ENCODE results near the gene TMEFF2.

DNA sequence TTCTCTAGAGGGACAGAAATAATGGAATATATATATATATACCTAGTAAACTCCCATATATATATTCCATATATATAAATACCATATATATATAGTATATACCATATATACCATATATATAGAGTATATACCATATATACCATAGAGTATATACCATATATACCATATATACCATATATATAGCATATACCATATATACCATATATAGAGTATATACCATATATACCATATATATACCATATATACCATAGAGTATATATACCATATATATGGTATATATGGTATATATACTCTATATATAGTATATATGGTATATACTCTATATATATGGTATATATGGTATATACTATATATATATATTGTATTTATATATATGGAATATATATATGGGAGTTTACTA, 285.9 kb downstream of the TMEFF2 start:
- TF ChIP-seq POLR2A (IDR thresholded peaks at IDR 0.05; ENCODE audit: low read depth, low read length), result no peak
- no peak for TF ChIP-seq POLR2AphosphoS5 (IDR thresholded peaks at IDR 0.05; ENCODE audit: low read depth, low read length)
- no peak for TF ChIP-seq TAF1 (IDR thresholded peaks at IDR 0.05; ENCODE audit: borderline replicate concordance, low read depth, low read length)
